Measurements from ENCODE around the gene RPS3. TPM values are rescaled to one million over a fixed set of nuclear protein-coding genes. Genes with fewer than 3 reads are reported as not detected.

Gene RPS3
- total RNA-seq, 2 donors from 2014 or later, result 2,923 to 3,877 TPM

- H3K9me3 Mint-ChIP-seq, result no peaks in the 10 kb centered on the region
- no peak for TF ChIP-seq CTCF (conservative IDR thresholded peaks at IDR 0.05)
- peaks cover 2% of the 10 kb centered on the region for H3K27me3 Mint-ChIP-seq (ENCODE audit: insufficient read depth)
- no peaks in the 10 kb centered on the region for H3K4me1 Mint-ChIP-seq
- 83 to 86% methylated on average over 4 to 5 of the region's 5 CpGs for whole genome bisulfite sequencing, 2 experiments (ENCODE audit: insufficient coverage in 1 of 2, insufficient read length in 1 of 2)
- H3K27me3 ChIP-seq (ENCODE audit: control insufficient read depth, insufficient read depth, low read length, poor library complexity, severe bottlenecking), result no peaks in the 10 kb centered on the region
- H3K4me1 ChIP-seq (ENCODE audit: control insufficient read depth, insufficient read depth, low read length), result no peaks in the 10 kb centered on the region
- H3K36me3 ChIP-seq (ENCODE audit: control insufficient read depth, insufficient read depth, low read length), result no peaks in the 10 kb centered on the region
- no peaks in the 10 kb centered on the region for H3K9me3 ChIP-seq (ENCODE audit: control insufficient read depth, low read length)
- DNase-seq, result no peak
- no peak overlapping the region for H3K9ac ChIP-seq (ENCODE audit: extremely low read depth, low read length, poor library complexity, severe bottlenecking)
- H3K4me3 ChIP-seq (ENCODE audit: low read length), result no peak overlapping the region
- no peak overlapping the region for H3K27ac Mint-ChIP-seq
- no peak overlapping the region for H3K4me3 Mint-ChIP-seq
- no peak overlapping the region for H3K27ac ChIP-seq (ENCODE audit: low read depth, low read length)
- no peaks in the 10 kb centered on the region for H3K36me3 Mint-ChIP-seq (ENCODE audit: low read depth)
These were observed 55.7 kb downstream of the RPS3 start for GRCh38 chr11:75454987-75455386.

Other genes with a start within 250 kb of the RPS3 start
- gene SLCO2B1, start 248.4 kb upstream of the RPS3 start, total RNA-seq, result 1 to 10 TPM; 1.1 to 1.9 TPM
- under 1 TPM in 1 of 2 donors, not detected in 1; 0.13 TPM for gene TPBGL, start 158.7 kb upstream of the RPS3 start, total RNA-seq
- gene ARRB1, start 47.9 kb upstream of the RPS3 start, total RNA-seq, result 100 to 1,000 TPM in 1 of 2 donors, 10 to 100 TPM in 1; 41.7 to 128 TPM
- gene KLHL35, start 33.7 kb downstream of the RPS3 start, total RNA-seq, result under 1 TPM in 1 of 2 donors, not detected in 1; 0.48 TPM
- gene GDPD5, start 126.4 kb downstream of the RPS3 start, total RNA-seq, result 1 to 10 TPM; 3.0 to 8.6 TPM
- 100 to 1,000 TPM; 414 to 454 TPM for gene SERPINH1, start 162.7 kb downstream of the RPS3 start, total RNA-seq

Measured in endodermal cell (in vitro differentiated cells).